ENCODE results near the gene PRCC.

PRCC gene

DNA sequence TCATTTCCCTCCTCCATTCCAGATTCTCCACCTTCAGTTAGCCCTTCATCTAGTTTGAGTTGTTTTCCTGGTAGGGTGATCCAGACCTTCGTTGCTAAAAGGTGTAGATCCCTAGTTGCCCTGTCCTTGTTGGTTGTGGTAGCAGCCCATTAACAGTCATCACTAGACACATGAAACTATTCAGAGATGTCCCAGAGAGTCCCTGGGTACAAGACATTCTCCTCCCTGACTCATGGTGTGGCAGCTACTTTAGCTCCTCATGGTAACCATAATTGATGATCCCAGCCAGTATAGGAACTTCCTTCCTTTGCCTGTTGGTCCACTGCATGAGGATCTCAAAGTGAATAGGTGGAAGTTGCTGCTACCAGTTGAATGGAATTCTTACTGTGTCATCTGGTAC is 55.3 kb downstream of the PRCC start:
- H3K27ac ChIP-seq (ENCODE audit: low read depth, low read length, poor library complexity, severe bottlenecking), result no peak overlapping the region
- no peaks in the 10 kb centered on the region for H3K79me2 ChIP-seq (ENCODE audit: insufficient read depth, low read length)
- H3K4me3 ChIP-seq (ENCODE audit: low read depth, low read length, poor library complexity, severe bottlenecking), result no peak overlapping the region
- H4K20me1 ChIP-seq (ENCODE audit: insufficient read depth, low read length), result no peaks in the 10 kb centered on the region
- no peaks in the 10 kb centered on the region for H3K36me3 ChIP-seq (ENCODE audit: insufficient read depth, low read length)
- H3K27me3 ChIP-seq (ENCODE audit: insufficient read depth, low read length), result no peaks in the 10 kb centered on the region
- H3K4me1 ChIP-seq (ENCODE audit: insufficient read depth, low read length, severe bottlenecking), result no peaks in the 10 kb centered on the region
- TF ChIP-seq EZH2 (IDR thresholded peaks at IDR 0.05; ENCODE audit: borderline replicate concordance, low read length), result no peak
- no peak for TF ChIP-seq CTCF (IDR thresholded peaks at IDR 0.05; ENCODE audit: low read length)
- H3K4me2 ChIP-seq (ENCODE audit: low read length), result no peak overlapping the region
- no peaks in the 10 kb centered on the region for H3K9me2 ChIP-seq (ENCODE audit: low read depth, low read length)
- H3K9ac ChIP-seq (ENCODE audit: low read length), result no peak overlapping the region
- no peak overlapping the region for H2AFZ ChIP-seq (ENCODE audit: low read length)
- no peaks in the 10 kb centered on the region for H3F3A ChIP-seq (ENCODE audit: insufficient read depth, low read length)
- no peaks in the 10 kb centered on the region for H3K9me3 ChIP-seq (ENCODE audit: low read length)

GRCh38 chr1:156823210-156823790 is 56.0 kb downstream of the PRCC start:
- TF ChIP-seq EZH2 (IDR thresholded peaks at IDR 0.05; ENCODE audit: borderline replicate concordance, low read length) (no peak), CTCF (IDR thresholded peaks at IDR 0.05; ENCODE audit: low read length) (no peak)
- Histone ChIP-seq H3K27ac (ENCODE audit: low read depth, low read length, poor library complexity, severe bottlenecking) (no peak overlapping the region), H3K9me2 (ENCODE audit: low read depth, low read length) (no peaks in the 10 kb centered on the region), H3K4me2 (ENCODE audit: low read length) (no peak overlapping the region), H3K9me3 (ENCODE audit: low read length) (no peaks in the 10 kb centered on the region), H3K4me1 (ENCODE audit: insufficient read depth, low read length, severe bottlenecking) (no peaks in the 10 kb centered on the region), H3K4me3 (ENCODE audit: low read depth, low read length, poor library complexity, severe bottlenecking) (no peak overlapping the region), H2AFZ (ENCODE audit: low read length) (no peak overlapping the region), H4K20me1 (ENCODE audit: insufficient read depth, low read length) (no peaks in the 10 kb centered on the region), H3F3A (ENCODE audit: insufficient read depth, low read length) (no peaks in the 10 kb centered on the region), H3K27me3 (ENCODE audit: insufficient read depth, low read length) (no peaks in the 10 kb centered on the region), H3K9ac (ENCODE audit: low read length) (no peak overlapping the region), H3K79me2 (ENCODE audit: insufficient read depth, low read length) (no peaks in the 10 kb centered on the region), H3K36me3 (ENCODE audit: insufficient read depth, low read length) (no peaks in the 10 kb centered on the region)

- Histone ChIP-seq H2AFZ (ENCODE audit: low read length) (no peak overlapping the region), H3K9ac (ENCODE audit: low read length) (no peak overlapping the region), H3K27me3 (ENCODE audit: insufficient read depth, low read length) (no peaks in the 10 kb centered on the region), H3K36me3 (ENCODE audit: insufficient read depth, low read length) (no peaks in the 10 kb centered on the region), H3K4me2 (ENCODE audit: low read length) (no peak overlapping the region), H3K4me1 (ENCODE audit: insufficient read depth, low read length, severe bottlenecking) (no peaks in the 10 kb centered on the region), H3K27ac (ENCODE audit: low read depth, low read length, poor library complexity, severe bottlenecking) (no peak overlapping the region), H3K79me2 (ENCODE audit: insufficient read depth, low read length) (no peaks in the 10 kb centered on the region), H4K20me1 (ENCODE audit: insufficient read depth, low read length) (no peaks in the 10 kb centered on the region), H3K9me3 (ENCODE audit: low read length) (no peaks in the 10 kb centered on the region), H3K4me3 (ENCODE audit: low read depth, low read length, poor library complexity, severe bottlenecking) (no peak overlapping the region), H3K9me2 (ENCODE audit: low read depth, low read length) (no peaks in the 10 kb centered on the region), H3F3A (ENCODE audit: insufficient read depth, low read length) (no peaks in the 10 kb centered on the region)
- no peak for TF ChIP-seq CTCF (IDR thresholded peaks at IDR 0.05; ENCODE audit: low read length)
- TF ChIP-seq EZH2 (IDR thresholded peaks at IDR 0.05; ENCODE audit: borderline replicate concordance, low read length), result no peak
Observed at GRCh38 chr1:156826630-156827029, 59.3 kb downstream of the PRCC start.
